ENCODE data around the gene FAM53A. TPM values are rescaled to one million over a fixed set of nuclear protein-coding genes. Genes with fewer than 3 reads are reported as not detected.
"Not testable (repeated sequence)": the region's sequence is repeated elsewhere in the genome, so short reads cannot be mapped to it uniquely, and the experiment has no call there.

FAM53A gene
- total RNA-seq, 1 donor from 2014 or later, result 2.2 TPM

DNA sequence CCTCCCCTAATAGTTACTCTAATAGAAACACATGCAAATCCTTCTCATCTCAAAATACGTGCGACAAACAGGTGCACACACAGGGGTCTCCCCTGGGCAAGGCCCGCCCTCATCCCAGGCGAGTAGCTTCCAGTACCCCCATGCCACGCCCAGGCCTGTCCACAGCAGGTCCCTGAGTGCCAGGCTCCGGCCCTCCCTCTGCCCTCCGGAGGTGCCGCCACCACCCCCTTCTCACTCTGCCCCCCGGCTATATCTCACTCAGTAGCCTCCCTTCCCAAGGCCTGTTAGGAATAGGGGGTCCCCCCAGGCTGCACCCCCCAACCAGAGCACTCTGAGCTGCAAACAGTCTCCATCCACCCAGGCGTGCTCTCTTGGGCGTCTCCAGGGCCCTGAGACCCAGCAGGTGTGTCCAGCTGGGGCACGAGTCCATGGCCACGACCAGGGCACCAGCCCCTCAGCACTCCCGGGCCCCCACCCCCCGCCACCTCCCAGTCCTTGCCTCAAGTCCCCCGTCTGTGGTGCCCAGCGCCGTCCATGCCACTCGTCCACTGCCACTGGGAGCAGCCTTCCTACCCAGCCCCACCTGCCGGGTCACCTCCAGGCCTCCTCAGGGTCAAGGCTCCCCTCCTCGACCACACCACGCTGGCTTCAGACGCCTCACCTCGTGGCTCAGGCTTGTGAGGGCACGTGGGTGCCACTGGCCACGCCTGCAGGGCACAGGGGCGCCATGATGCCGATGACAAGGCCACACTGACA, 41.7 kb downstream of the FAM53A start:
- DNase-seq (ENCODE audit: low spot score), result no peak
- no peak for ATAC-seq

DNA sequence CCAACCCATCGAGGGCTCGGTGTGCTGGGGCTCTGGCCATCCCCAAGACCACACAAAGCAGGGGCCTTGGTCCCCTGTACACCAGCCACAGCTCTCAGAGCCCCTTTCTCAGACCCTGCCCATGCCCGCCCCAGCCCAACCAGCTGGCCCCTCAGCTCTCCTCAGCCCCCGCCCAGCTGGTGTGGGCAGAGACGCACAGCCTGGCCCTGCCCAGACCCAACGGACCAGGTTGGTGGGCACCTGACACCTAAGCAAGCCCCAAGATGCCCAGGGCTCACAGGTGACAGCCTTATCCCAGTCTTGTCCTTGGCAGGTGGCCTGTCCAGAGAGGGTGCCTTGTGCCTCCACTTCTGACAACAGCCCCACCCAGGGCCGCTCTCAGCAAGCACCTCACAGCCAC, 42.4 kb downstream of the FAM53A start:
- no peak for DNase-seq (ENCODE audit: low spot score)
- no peak for ATAC-seq

DNA sequence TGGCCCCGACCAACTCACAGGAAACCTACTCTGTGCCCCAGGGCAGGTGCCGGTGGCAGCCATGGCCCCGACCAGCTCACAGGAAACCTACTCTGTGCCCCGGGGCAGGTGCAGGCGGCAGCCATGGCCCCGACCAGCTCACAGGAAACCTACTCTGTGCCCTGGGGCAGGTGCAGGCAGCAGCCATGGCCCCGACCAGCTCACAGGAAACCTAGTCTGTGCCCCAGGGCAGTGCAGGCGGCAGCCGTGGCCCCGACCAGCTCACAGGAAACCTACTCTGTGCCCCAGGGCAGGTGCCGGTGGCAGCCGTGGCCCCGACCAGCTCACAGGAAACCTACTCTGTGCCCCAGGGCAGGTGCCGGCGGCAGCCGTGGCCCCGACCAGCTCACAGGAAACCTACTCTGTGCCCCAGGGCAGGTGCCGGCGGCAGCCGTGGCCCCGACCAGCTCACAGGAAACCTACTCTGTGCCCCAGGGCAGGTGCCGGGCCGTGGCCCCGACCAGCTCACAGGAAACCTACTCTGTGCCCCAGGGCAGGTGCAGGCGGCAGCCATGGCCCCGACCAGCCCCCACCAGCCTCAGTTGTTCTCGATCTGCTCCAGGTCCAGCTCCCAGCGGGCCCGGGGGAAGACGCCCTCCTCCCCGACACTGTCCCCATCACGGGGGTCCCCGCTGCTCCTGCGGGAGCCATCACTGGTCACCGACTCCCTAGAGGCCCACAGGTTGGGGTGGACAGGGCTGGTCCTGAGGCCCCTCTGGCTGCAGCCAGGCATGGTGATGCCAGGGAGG, 43.2 kb downstream of the FAM53A start:
- ATAC-seq, result not testable (repeated sequence)

DNA sequence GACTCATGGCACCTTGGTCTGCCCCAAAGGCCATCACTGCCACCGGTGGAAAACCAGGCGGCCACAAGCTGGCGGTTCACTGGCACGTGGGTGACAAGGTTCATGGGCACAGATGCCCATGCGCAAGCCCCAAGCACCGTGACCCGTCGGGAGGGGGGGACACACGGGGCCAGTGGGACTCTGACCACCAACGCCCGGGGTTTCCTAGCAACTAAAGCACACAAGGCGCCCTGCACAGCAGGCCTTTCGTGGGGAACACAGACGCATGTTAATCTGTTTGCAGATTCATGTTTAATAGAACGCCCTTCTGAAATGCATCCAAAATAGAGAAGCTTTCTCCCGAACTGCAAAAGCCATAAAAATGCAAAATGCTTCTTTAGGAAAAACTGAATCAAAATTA, 43.9 kb downstream of the FAM53A start:
- no peak for ATAC-seq
- DNase-seq (ENCODE audit: low spot score), result no peak

More for the DNA sequence above, 43.2 kb downstream of the FAM53A start:
- DNase-seq (ENCODE audit: low spot score), result not testable (repeated sequence)

DNA sequence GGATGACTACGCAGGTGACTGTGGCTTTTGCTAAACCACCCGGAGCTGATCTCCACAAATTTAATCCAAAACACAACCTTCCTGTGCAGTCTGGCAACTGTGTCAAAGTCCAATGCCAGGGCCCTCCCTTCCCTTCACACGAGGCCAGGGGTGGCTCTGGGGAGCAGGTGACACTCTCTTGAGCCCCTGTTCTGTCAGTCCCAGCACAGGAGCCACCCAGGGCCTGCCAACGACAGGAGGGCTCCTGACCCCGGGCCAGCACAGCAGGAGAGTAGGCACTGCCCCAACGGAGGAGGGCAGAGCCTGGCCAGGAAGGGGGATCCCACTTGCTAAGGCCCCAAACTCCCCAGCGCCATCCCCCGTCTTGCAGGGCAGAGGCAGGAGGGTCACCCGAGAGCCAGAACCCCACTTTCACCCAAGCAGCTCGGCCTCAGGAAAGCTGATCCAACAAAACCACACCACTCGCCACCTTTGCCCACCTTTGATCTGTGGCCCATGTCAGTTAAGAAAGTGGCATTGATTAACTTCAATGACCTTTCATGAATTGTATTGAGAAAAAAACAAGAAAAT, 44.7 kb downstream of the FAM53A start:
- DNase-seq (ENCODE audit: low spot score) (no peak), ATAC-seq (peak; percentile 58)

DNA sequence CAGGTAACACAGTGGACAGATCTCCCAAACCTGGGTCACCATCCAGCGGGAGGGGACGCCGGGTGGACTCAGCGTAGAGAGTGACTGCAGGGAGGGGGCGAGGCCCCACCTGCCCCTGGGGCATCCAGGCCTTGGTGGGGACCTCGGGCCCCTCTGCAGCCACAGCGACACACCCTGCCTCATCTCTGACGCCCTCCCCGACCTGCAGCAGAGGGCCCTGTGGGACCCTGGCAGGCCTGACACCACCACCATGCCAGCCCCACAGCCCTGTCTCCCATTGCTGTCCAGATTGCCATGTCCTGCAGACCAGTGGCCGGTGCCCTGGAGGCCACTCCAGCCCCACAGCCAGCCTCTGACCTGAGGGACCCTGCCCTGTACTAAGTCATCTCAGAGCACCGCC, 45.2 kb downstream of the FAM53A start:
- no peak for ATAC-seq
- DNase-seq (ENCODE audit: low spot score), result no peak

DNA sequence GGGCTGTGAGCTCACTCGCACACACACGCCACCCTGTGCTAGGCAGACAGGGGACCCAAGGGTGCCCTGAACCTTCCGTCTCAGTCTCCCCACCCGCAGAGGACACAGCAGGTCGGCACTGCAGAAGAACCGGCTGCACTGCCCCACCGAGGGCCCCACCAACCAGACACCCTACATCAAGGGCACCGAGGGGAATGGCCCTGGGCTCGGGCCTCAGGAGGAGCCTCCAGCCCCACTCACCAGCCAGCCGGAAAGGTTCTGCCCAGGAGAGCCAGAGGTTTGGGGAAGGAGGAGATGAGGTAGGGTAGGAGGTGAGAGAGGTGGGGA, 45.9 kb downstream of the FAM53A start:
- no peak for DNase-seq (ENCODE audit: low spot score)

GRCh38 chr4:1637580-1638271, 46.4 kb downstream of the FAM53A start:
- ATAC-seq, result no peak
- no peak for DNase-seq (ENCODE audit: low spot score)

More for the DNA sequence above, 45.9 kb downstream of the FAM53A start:
- no peak for ATAC-seq

GRCh38 chr4:1636490-1637211, 47.5 kb downstream of the FAM53A start:
- DNase-seq (ENCODE audit: low spot score), result no peak
- ATAC-seq, result no peak

GRCh38 chr4:1635464-1635863, 48.6 kb downstream of the FAM53A start:
- no peak for ATAC-seq
- DNase-seq (ENCODE audit: low spot score), result no peak

GRCh38 chr4:1633993-1634392, 50.1 kb downstream of the FAM53A start:
- no peak for ATAC-seq
- no peak for DNase-seq (ENCODE audit: low spot score)

DNA sequence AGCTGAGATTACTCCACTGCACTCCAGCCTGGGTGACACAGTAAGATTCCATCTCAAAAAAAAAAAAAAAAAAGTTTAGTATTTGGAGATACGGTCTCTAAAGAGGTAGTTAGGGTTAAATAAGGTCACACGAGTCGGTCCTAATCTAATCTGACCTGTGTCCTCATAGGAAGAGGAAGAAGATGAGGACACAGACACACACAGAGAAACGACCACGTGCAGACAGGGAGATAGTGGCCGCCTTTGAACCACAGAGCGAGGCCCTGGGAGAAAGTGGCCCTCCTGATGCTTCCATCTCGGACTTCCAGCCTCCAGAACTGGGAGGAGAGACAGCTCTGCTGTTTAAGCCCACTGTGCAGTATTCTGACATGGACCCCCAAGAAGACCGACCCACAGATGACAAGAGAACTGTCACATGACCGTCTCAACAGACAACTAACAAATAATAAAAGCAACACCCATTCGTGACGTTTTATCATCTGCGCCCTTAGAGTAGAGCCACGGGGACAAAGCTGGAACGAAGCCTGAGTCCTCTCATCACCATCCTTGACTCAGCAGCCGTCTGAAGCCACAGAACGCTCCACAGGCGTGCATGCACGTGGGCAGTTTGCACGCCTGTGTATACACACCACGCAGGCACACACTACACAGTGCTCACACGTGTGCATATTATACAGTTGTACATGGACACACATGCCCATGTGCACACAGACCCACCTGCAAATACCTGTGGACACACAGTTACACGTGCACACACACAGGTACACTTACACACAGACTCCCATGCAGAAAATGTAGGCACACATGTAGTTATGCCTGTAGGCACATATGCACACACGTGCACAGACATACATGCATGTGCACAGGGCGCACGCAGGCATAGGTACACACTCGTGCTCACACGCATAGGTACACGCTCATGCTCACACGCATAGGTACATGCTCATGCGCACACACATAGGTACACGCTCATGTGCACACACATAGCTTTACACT, 51.7 kb downstream of the FAM53A start:
- ATAC-seq, result no peak
- no peak for DNase-seq (ENCODE audit: low spot score)

- no peak for ATAC-seq
- no peak for DNase-seq (ENCODE audit: low spot score)
Measured at GRCh38 chr4:1631136-1631535, 53.0 kb downstream of the FAM53A start.

GRCh38 chr4:1630266-1630665, 53.8 kb downstream of the FAM53A start:
- ATAC-seq (no peak), DNase-seq (ENCODE audit: low spot score) (no peak)

DNA sequence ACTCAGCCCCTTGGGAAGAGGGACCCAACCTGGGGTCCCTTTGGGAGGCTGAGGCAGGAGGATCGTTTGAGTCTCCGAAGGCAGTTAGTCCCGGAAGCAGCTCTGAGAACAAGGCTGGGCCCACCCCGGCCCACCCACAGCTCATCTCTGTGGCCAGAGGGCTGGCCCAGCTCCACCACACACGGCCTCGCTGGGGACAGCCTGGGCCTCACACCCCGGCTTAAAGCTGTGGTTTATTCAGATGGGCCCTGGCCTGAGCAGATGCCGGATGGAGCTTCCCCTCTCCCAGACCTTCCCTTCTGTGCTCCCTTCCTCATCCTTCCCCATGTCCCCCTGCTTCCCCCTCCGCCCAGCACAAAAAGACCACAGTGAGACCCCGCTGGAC, 54.4 kb downstream of the FAM53A start:
- no peak for DNase-seq (ENCODE audit: low spot score)
- no peak for ATAC-seq

GRCh38 chr4:1628892-1629698, 55.0 kb downstream of the FAM53A start:
- DNase-seq (ENCODE audit: low spot score) (peak; percentile 59), ATAC-seq (peak; percentile 88)

DNA sequence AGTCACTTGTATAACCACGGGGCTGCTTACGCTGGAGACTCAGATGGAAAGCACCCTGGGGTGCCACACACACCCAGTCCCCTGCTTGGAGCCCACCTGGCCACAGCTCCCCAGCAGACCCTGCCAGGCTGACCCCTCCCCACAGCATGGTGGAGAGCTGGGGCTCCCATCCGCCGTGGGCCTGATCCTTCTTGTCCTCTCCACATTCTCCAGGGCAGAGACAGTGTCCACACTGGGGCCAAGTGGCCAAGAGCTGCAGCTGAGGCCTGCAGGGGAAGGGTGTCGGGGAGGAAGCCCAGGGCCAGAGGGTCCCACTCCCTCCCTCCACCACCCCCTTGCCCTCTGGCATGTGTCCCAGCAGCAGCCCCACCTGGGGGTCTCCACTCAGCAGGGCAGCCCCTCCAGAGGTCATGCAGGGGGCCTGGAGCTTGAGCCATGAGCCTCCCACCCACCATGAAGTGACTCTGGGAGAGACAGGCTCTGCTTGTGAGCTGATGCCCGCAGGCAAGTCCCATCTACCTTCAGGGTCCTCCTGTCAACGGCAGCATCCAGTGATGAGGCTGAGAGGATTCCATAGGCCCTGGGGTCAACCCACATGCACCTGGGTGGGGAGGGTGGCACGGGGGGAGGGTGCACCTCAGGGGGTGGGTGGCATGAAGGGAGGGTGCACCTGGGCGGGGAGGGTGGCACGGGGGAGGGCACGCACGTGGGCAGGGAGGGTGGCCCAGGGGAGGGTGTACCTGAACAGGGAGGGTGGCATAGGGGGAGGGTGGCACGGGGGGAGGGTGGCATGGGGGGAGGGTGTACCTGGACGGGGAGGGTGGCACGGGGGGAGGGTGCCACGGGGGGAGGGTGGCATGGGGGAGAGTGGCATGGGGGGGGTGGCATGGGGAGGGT, 56.4 kb downstream of the FAM53A start:
- DNase-seq (ENCODE audit: low spot score) (no peak), ATAC-seq (no peak)

DNA sequence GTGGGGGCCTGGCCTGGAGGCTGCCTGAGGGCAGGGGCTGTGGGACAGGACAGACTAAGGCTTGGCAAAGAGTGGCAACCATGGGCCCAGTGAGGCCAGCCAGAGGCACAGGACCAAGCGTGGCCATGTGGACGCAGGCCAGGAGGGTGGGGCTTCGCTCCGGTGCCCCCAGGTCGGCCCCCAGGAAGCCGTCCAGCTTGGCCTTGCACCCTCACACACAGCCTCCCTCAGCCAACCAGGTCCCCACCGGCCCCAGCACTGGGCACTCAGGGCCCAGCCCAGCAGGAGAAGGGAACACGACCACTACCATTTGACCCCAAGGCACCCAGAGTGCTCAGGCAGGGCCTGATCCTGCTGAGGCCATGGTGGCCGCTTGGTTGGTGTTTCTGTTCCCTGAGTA, 57.2 kb downstream of the FAM53A start:
- ATAC-seq, result no peak
- DNase-seq (ENCODE audit: low spot score), result no peak
